ENCODE measurements around the gene SOST. TPM values are rescaled to one million over a fixed set of nuclear protein-coding genes. Genes with fewer than 3 reads are reported as not detected.

SOST gene
- total and polyA plus RNA-seq, 2 donors (not counting 1 experiment from before 2014, with no cell fraction given): not detected

DNA sequence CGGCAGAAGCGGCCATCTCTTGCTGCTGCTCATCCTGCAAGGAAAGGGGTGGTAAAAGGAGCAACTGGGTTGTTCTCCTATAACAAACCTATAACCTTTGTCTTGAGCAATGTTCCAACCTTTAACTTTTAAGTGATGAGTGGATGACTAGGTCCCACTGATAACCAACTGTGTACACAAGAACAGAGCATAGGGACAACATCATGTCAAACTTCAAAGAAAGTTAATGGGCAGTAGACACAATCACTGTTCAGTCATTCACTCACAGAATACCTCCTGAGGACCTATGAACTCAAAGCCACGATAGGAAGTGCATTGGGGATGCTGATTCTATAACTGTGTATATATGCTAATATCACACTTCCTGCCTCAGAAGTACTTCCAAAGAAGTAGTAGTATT lies 43.3 kb upstream of the SOST start:
- no peak for TF ChIP-seq EZH2 (IDR thresholded peaks at IDR 0.05; ENCODE audit: borderline replicate concordance, insufficient read depth, low read depth, low read length, poor library complexity, severe bottlenecking)
- TF ChIP-seq, protein P1, sequence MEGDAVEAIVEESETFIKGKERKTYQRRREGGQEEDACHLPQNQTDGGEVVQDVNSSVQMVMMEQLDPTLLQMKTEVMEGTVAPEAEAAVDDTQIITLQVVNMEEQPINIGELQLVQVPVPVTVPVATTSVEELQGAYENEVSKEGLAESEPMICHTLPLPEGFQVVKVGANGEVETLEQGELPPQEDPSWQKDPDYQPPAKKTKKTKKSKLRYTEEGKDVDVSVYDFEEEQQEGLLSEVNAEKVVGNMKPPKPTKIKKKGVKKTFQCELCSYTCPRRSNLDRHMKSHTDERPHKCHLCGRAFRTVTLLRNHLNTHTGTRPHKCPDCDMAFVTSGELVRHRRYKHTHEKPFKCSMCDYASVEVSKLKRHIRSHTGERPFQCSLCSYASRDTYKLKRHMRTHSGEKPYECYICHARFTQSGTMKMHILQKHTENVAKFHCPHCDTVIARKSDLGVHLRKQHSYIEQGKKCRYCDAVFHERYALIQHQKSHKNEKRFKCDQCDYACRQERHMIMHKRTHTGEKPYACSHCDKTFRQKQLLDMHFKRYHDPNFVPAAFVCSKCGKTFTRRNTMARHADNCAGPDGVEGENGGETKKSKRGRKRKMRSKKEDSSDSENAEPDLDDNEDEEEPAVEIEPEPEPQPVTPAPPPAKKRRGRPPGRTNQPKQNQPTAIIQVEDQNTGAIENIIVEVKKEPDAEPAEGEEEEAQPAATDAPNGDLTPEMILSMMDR (IDR thresholded peaks at IDR 0.05): no peak
- H3K4me2 ChIP-seq (replicated peaks; ENCODE audit: low read depth, low read length, poor library complexity, severe bottlenecking): no peak overlapping the region
- H3K9me3 Mint-ChIP-seq (ENCODE audit: insufficient read depth): peaks cover 2% of the 10 kb centered on the region
- no peak for ATAC-seq (ENCODE audit: low read depth)
- H3K27ac Mint-ChIP-seq: no peak overlapping the region
- no peak overlapping the region for H3K4me3 ChIP-seq (ENCODE audit: control extremely low read depth in 1 of 5, extremely low read depth in 1 of 5, insufficient read depth in 1 of 5, low read depth in 2 of 5, low read length in 4 of 5)
- H3K27ac ChIP-seq (ENCODE audit: low read length in 2 of 2): no peak overlapping the region
- H3K36me3 ChIP-seq (replicated peaks in 1 of 2; ENCODE audit: control extremely low read depth in 1 of 2, control insufficient read depth in 1 of 2, extremely low read depth in 1 of 2, insufficient read depth in 2 of 2, low read length in 1 of 2): no peaks in the 10 kb centered on the region
- CTCF ChIA-PET: no interaction called here
- no peak overlapping the region for H3K4me3 Mint-ChIP-seq
- no peaks in the 10 kb centered on the region for H3K4me1 ChIP-seq (ENCODE audit: control insufficient read depth in 2 of 2, insufficient read depth in 2 of 2, low read length in 2 of 2)
- H3K9me3 ChIP-seq (ENCODE audit: control extremely low read depth in 1 of 3, control insufficient read depth in 2 of 3, insufficient read depth in 1 of 3, low read length in 2 of 3): peaks cover 0 to 5% (median 2%) of the 10 kb centered on the region in 3 donors
- POLR2A ChIA-PET: no interaction called here
- no peaks in the 10 kb centered on the region for H4K20me1 ChIP-seq (ENCODE audit: control insufficient read depth, insufficient read depth, low read length, poor library complexity, severe bottlenecking)
- intact Hi-C loops (cut with micrococcal nuclease): no loop called here
- H3K27me3 Mint-ChIP-seq: peaks cover 41% of the 10 kb centered on the region
- peaks cover 0 to 8% (median 7%) of the 10 kb centered on the region in 4 experiments for H3K27me3 ChIP-seq (replicated peaks in 1 of 4; ENCODE audit: control extremely low read depth in 1 of 4, control insufficient read depth in 3 of 4, insufficient read depth in 4 of 4, low read length in 3 of 4)
- no peaks in the 10 kb centered on the region for H3K4me1 Mint-ChIP-seq
- no peak overlapping the region for H3K9ac ChIP-seq (ENCODE audit: low read length)
- WGBS (ENCODE audit: insufficient coverage): no CpG with 5 or more reads among the region's 3 CpGs
- no peaks in the 10 kb centered on the region for H3K79me2 ChIP-seq (ENCODE audit: control insufficient read depth, insufficient read depth, low read length)
- H2AFZ ChIP-seq (ENCODE audit: insufficient read depth, low read depth, low read length, poor library complexity, severe bottlenecking): no peak overlapping the region
- no peak for DNase-seq

DNA sequence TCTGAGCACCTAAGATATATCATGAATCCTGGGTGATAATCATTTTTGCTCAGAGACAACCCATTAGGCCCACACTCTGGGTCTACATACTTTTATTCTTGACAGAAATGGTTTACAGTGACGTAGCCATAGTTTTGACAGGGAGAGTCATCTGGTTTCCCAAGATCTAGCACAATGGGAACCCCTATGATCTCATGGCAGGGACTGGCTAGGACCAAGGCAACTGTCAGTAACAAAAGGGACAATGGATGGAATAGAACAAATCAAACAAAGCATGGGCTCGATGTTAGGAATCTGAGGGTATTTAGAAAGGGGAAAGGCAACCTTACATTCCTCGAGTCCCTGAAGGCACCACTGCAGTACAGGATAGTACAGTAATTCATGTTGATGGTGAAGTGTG lies 42.1 kb upstream of the SOST start:
- no peak overlapping the region for H3K9ac ChIP-seq (ENCODE audit: low read length)
- H2AFZ ChIP-seq (ENCODE audit: insufficient read depth, low read depth, low read length, poor library complexity, severe bottlenecking): no peak overlapping the region
- CTCF ChIA-PET: no interaction called here
- H3K79me2 ChIP-seq (ENCODE audit: control insufficient read depth, insufficient read depth, low read length): no peaks in the 10 kb centered on the region
- H3K27ac ChIP-seq (ENCODE audit: low read length in 2 of 2): no peak overlapping the region
- H3K4me1 ChIP-seq (ENCODE audit: control insufficient read depth in 2 of 2, insufficient read depth in 2 of 2, low read length in 2 of 2): no peaks in the 10 kb centered on the region
- H3K27ac Mint-ChIP-seq: no peak overlapping the region
- peaks cover 2% of the 10 kb centered on the region for H3K9me3 Mint-ChIP-seq (ENCODE audit: insufficient read depth)
- POLR2A ChIA-PET: no interaction called here
- TF ChIP-seq, protein P1 (IDR thresholded peaks at IDR 0.05): no peak
- no peak for TF ChIP-seq EZH2 (IDR thresholded peaks at IDR 0.05; ENCODE audit: borderline replicate concordance, insufficient read depth, low read depth, low read length, poor library complexity, severe bottlenecking)
- H3K4me3 ChIP-seq (ENCODE audit: control extremely low read depth in 1 of 5, extremely low read depth in 1 of 5, insufficient read depth in 1 of 5, low read depth in 2 of 5, low read length in 4 of 5): no peak overlapping the region
- no peak overlapping the region for H3K4me2 ChIP-seq (replicated peaks; ENCODE audit: low read depth, low read length, poor library complexity, severe bottlenecking)
- DNase-seq (no peak), ATAC-seq (ENCODE audit: low read depth) (no peak)
- H3K4me3 Mint-ChIP-seq: no peak overlapping the region
- 80% methylated on average over 2 of the region's 3 CpGs for WGBS (ENCODE audit: insufficient coverage)
- peaks cover 0 to 5% (median 2%) of the 10 kb centered on the region in 3 donors for H3K9me3 ChIP-seq (ENCODE audit: control extremely low read depth in 1 of 3, control insufficient read depth in 2 of 3, insufficient read depth in 1 of 3, low read length in 2 of 3)
- no peaks in the 10 kb centered on the region for H3K4me1 Mint-ChIP-seq
- intact Hi-C loops (cut with micrococcal nuclease): no loop called here
- peaks cover 0 to 8% (median 7%) of the 10 kb centered on the region in 4 experiments for H3K27me3 ChIP-seq (replicated peaks in 1 of 4; ENCODE audit: control extremely low read depth in 1 of 4, control insufficient read depth in 3 of 4, insufficient read depth in 4 of 4, low read length in 3 of 4)
- no peaks in the 10 kb centered on the region for H4K20me1 ChIP-seq (ENCODE audit: control insufficient read depth, insufficient read depth, low read length, poor library complexity, severe bottlenecking)
- H3K36me3 ChIP-seq (replicated peaks in 1 of 2; ENCODE audit: control extremely low read depth in 1 of 2, control insufficient read depth in 1 of 2, extremely low read depth in 1 of 2, insufficient read depth in 2 of 2, low read length in 1 of 2): no peaks in the 10 kb centered on the region
- peaks cover 40% of the 10 kb centered on the region for H3K27me3 Mint-ChIP-seq

Measured in B cell (primary cell).